ENCODE measurements around the gene ELP1. TPM values are rescaled to one million over a fixed set of nuclear protein-coding genes. Genes with fewer than 3 reads are reported as not detected.

ELP1 gene
- total and polyA plus RNA-seq, 2 donors (not counting 3 experiments of a cell fraction or from before 2014, with no cell fraction given) = 12.6 to 21.8 TPM

- H4K20me1 ChIP-seq (replicated peaks; ENCODE audit: control insufficient read depth, extremely low read depth, insufficient read depth, low read length) = no peaks in the 10 kb centered on the region
- intact Hi-C loops (cut with micrococcal nuclease) (no loop called here), dilution Hi-C loops (cut with MboI; ENCODE audit: extremely low pct_ligation_motif_present, low sequenced_read_pairs) (no loop called here)
- no peaks in the 10 kb centered on the region for H3K9me3 ChIP-seq (replicated peaks; ENCODE audit: control insufficient read depth, insufficient read depth, low read length)
- no peak overlapping the region for H2AFZ ChIP-seq (ENCODE audit: low read depth, low read length)
- ChIA-PET POLR2A (interaction anchor here (0.6 kb wide), 1 partner anchor 20 kb away, joined by 4 read pairs; no protein-coding TSS in a partner anchor), CTCF (interaction anchor here (0.6 to 1.0 kb wide), 2 partner anchors 264 to 1188 kb away, joined by 3 read pairs; no protein-coding TSS in a partner anchor)
- TF ChIP-seq FOS (IDR thresholded peaks at IDR 0.05; ENCODE audit: borderline replicate concordance, insufficient read depth, low read length) (no peak), POLR2A (IDR thresholded peaks at IDR 0.05; ENCODE audit: low read depth, low read length) (no peak), MYC (IDR thresholded peaks at IDR 0.05; ENCODE audit: low read depth, low read length) (no peak), EZH2 (IDR thresholded peaks at IDR 0.05; ENCODE audit: borderline replicate concordance, low read depth, low read length, severe bottlenecking) (no peak), GATA2 (IDR thresholded peaks at IDR 0.05; ENCODE audit: insufficient read depth, insufficient read length, low read depth, low read length) (no peak)
- FAIRE-seq (no peak), DNase-seq (ENCODE audit: low read depth, low spot score) (no peak)
- H3K4me1 ChIP-seq (ENCODE audit: control insufficient read depth, extremely low read depth, insufficient read depth, low read length) = no peaks in the 10 kb centered on the region
- no peaks in the 10 kb centered on the region for H3K9me1 ChIP-seq (replicated peaks; ENCODE audit: control insufficient read depth, extremely low read depth, insufficient read depth, low read length)
- peaks cover 3 to 4% of the 10 kb centered on the region in 2 experiments for H3K27me3 ChIP-seq (ENCODE audit: control insufficient read depth in 2 of 2, insufficient read depth in 2 of 2, low read length in 2 of 2)
- H3K9ac ChIP-seq (replicated peaks; ENCODE audit: extremely low read depth, insufficient read depth, low read length) = no peak overlapping the region
- no peak overlapping the region for H3K4me3 ChIP-seq (replicated peaks in 1 of 3; ENCODE audit: insufficient read depth in 1 of 3, low read depth in 1 of 3, low read length in 3 of 3)
- H3K79me2 ChIP-seq (ENCODE audit: control insufficient read depth, insufficient read depth, low read length) = no peaks in the 10 kb centered on the region
- no TSS peak for BruUV-seq (replicated peaks)
- H3K4me2 ChIP-seq (ENCODE audit: insufficient read depth, low read length) = no peak overlapping the region
- no peak overlapping the region for H3K27ac ChIP-seq (ENCODE audit: insufficient read depth, low read depth, low read length)
- no peaks in the 10 kb centered on the region for H3K36me3 ChIP-seq (ENCODE audit: control insufficient read depth in 2 of 2, extremely low read depth in 1 of 2, insufficient read depth in 2 of 2, low read length in 2 of 2)
Measured at GRCh38 chr9:108830272-108830671, 103.7 kb downstream of the ELP1 start.

GRCh38 chr9:108823829-108824228, 110.1 kb downstream of the ELP1 start:
- intact Hi-C loops (cut with micrococcal nuclease) = no loop called here
- no peak for FAIRE-seq
- DNase-seq (ENCODE audit: low read depth, low spot score) = no peak
- Histone ChIP-seq H4K20me1 (replicated peaks; ENCODE audit: control insufficient read depth, extremely low read depth, insufficient read depth, low read length) (no peaks in the 10 kb centered on the region), H3K4me1 (ENCODE audit: control insufficient read depth, extremely low read depth, insufficient read depth, low read length) (no peaks in the 10 kb centered on the region), H3K27me3 (ENCODE audit: control insufficient read depth in 2 of 2, insufficient read depth in 2 of 2, low read length in 2 of 2) (peaks cover 2% of the 10 kb centered on the region in 2 experiments), H2AFZ (ENCODE audit: low read depth, low read length) (no peak overlapping the region), H3K79me2 (ENCODE audit: control insufficient read depth, insufficient read depth, low read length) (no peaks in the 10 kb centered on the region), H3K4me3 (replicated peaks in 1 of 3; ENCODE audit: insufficient read depth in 1 of 3, low read depth in 1 of 3, low read length in 3 of 3) (no peak overlapping the region), H3K9me3 (replicated peaks; ENCODE audit: control insufficient read depth, insufficient read depth, low read length) (no peaks in the 10 kb centered on the region), H3K4me2 (ENCODE audit: insufficient read depth, low read length) (no peak overlapping the region), H3K9ac (replicated peaks; ENCODE audit: extremely low read depth, insufficient read depth, low read length) (no peak overlapping the region), H3K9me1 (replicated peaks; ENCODE audit: control insufficient read depth, extremely low read depth, insufficient read depth, low read length) (no peaks in the 10 kb centered on the region), H3K36me3 (ENCODE audit: control insufficient read depth in 2 of 2, extremely low read depth in 1 of 2, insufficient read depth in 2 of 2, low read length in 2 of 2) (no peaks in the 10 kb centered on the region), H3K27ac (ENCODE audit: insufficient read depth, low read depth, low read length) (no peak overlapping the region)
- CTCF ChIA-PET = interaction anchor here (1.3 kb wide), 1 partner anchor 9 kb away, joined by 3 read pairs; no protein-coding TSS in a partner anchor
- BruUV-seq (replicated peaks) = no TSS peak
- POLR2A ChIA-PET = no interaction called here
- dilution Hi-C loops (cut with MboI; ENCODE audit: extremely low pct_ligation_motif_present, low sequenced_read_pairs) = no loop called here
- no peak for TF ChIP-seq JUN (IDR thresholded peaks at IDR 0.05; ENCODE audit: borderline replicate concordance, insufficient read depth, insufficient read length, low read depth)
- no peak for TF ChIP-seq CTCF (IDR thresholded peaks at IDR 0.05; ENCODE audit: extremely low read depth in 1 of 2, insufficient read depth in 1 of 2, low read depth in 1 of 2, low read length in 2 of 2)
- no peak for TF ChIP-seq POLR2AphosphoS5 (IDR thresholded peaks at IDR 0.05; ENCODE audit: insufficient read depth, low read depth, low read length)
- TF ChIP-seq POLR2A (IDR thresholded peaks at IDR 0.05; ENCODE audit: low read depth, low read length) = no peak
- TF ChIP-seq MAX (IDR thresholded peaks at IDR 0.05; ENCODE audit: insufficient read depth, insufficient read length) = no peak
- TF ChIP-seq GATA2 (IDR thresholded peaks at IDR 0.05; ENCODE audit: insufficient read depth, insufficient read length, low read depth, low read length) = no peak
- TF ChIP-seq FOS (IDR thresholded peaks at IDR 0.05; ENCODE audit: borderline replicate concordance, insufficient read depth, low read length) = no peak
- TF ChIP-seq MYC (IDR thresholded peaks at IDR 0.05; ENCODE audit: low read depth, low read length) = no peak

Measured in endothelial cell of umbilical vein (primary cell).